ENCODE measurements around the gene DIPK2A.

The DIPK2A gene

GRCh38 chr3:143991713-143992112, 20.1 kb downstream of the DIPK2A start:
- H3K4me1 Mint-ChIP-seq (ENCODE audit: low read depth): peaks cover 11% of the 10 kb centered on the region
- peaks cover 23% of the 10 kb centered on the region for H3K36me3 Mint-ChIP-seq
- H3K4me3 Mint-ChIP-seq: no peak overlapping the region
- no peak overlapping the region for H3K27ac Mint-ChIP-seq
- no peaks in the 10 kb centered on the region for H3K27me3 Mint-ChIP-seq
- no peaks in the 10 kb centered on the region for H3K9me3 Mint-ChIP-seq (ENCODE audit: low read depth)

GRCh38 chr3:143998266-143998665, 26.6 kb downstream of the DIPK2A start:
- Mint-ChIP-seq H3K9me3 (ENCODE audit: low read depth) (no peaks in the 10 kb centered on the region), H3K4me1 (ENCODE audit: low read depth) (no peaks in the 10 kb centered on the region), H3K27me3 (no peaks in the 10 kb centered on the region), H3K27ac (no peak overlapping the region), H3K36me3 (peaks cover 10% of the 10 kb centered on the region), H3K4me3 (no peak overlapping the region)

- Mint-ChIP-seq H3K4me3 (no peak overlapping the region), H3K4me1 (ENCODE audit: low read depth) (no peaks in the 10 kb centered on the region), H3K27me3 (no peaks in the 10 kb centered on the region), H3K27ac (no peak overlapping the region), H3K36me3 (peaks cover 6% of the 10 kb centered on the region), H3K9me3 (ENCODE audit: low read depth) (no peaks in the 10 kb centered on the region)
These were observed 31.4 kb downstream of the DIPK2A start for GRCh38 chr3:144003051-144003450.

GRCh38 chr3:144010371-144010770, 38.7 kb downstream of the DIPK2A start:
- Mint-ChIP-seq H3K4me3 (no peak overlapping the region), H3K9me3 (ENCODE audit: low read depth) (no peaks in the 10 kb centered on the region), H3K36me3 (no peaks in the 10 kb centered on the region), H3K4me1 (ENCODE audit: low read depth) (no peaks in the 10 kb centered on the region), H3K27me3 (no peaks in the 10 kb centered on the region), H3K27ac (no peak overlapping the region)

GRCh38 chr3:144011251-144011799, 39.7 kb downstream of the DIPK2A start:
- H3K27ac Mint-ChIP-seq: no peak overlapping the region
- no peaks in the 10 kb centered on the region for H3K27me3 Mint-ChIP-seq
- H3K4me1 Mint-ChIP-seq (ENCODE audit: low read depth): no peaks in the 10 kb centered on the region
- H3K4me3 Mint-ChIP-seq: no peak overlapping the region
- no peaks in the 10 kb centered on the region for H3K36me3 Mint-ChIP-seq
- H3K9me3 Mint-ChIP-seq (ENCODE audit: low read depth): no peaks in the 10 kb centered on the region

GRCh38 chr3:144015133-144015532, 43.5 kb downstream of the DIPK2A start:
- no peaks in the 10 kb centered on the region for H3K9me3 Mint-ChIP-seq (ENCODE audit: low read depth)
- no peaks in the 10 kb centered on the region for H3K36me3 Mint-ChIP-seq
- no peak overlapping the region for H3K4me3 Mint-ChIP-seq
- no peak overlapping the region for H3K27ac Mint-ChIP-seq
- no peaks in the 10 kb centered on the region for H3K4me1 Mint-ChIP-seq (ENCODE audit: low read depth)
- peaks cover 1% of the 10 kb centered on the region for H3K27me3 Mint-ChIP-seq

GRCh38 chr3:144018776-144019175, 47.2 kb downstream of the DIPK2A start:
- Mint-ChIP-seq H3K36me3 (no peaks in the 10 kb centered on the region), H3K4me1 (ENCODE audit: low read depth) (no peaks in the 10 kb centered on the region), H3K27ac (no peak overlapping the region)

More at GRCh38 chr3:144018776-144019175, 47.2 kb downstream of the DIPK2A start:
- Mint-ChIP-seq H3K27me3 (peaks cover 3% of the 10 kb centered on the region), H3K4me3 (no peak overlapping the region), H3K9me3 (ENCODE audit: low read depth) (no peaks in the 10 kb centered on the region)

Measured in activated naive CD8-positive, alpha-beta T cell (primary cell).